PC-9 (cell line): Measurements from ENCODE around the gene CPNE9. TPM values are rescaled to one million over a fixed set of nuclear protein-coding genes. Genes with fewer than 3 reads are reported as not detected.

Experiments used
- BruUV-seq: library from RNA; stranded (reverse); fragments of 400-500 nt; replicated peaks from 2 replicates; lab custom pipeline; 2021; lab: Mats Ljungman, UMichigan
- CTCF ChIA-PET: fragments of 300-600 bp; sonication (Branson Sonifier 250); formaldehyde crosslinking; loops from one replicate; lab custom pipeline; 2022; ENCODE audit warnings: antibody characterized with exemption; lab: Charles Lee
- POLR2A ChIA-PET: fragments of 300-600 bp; sonication (Branson Sonifier 250); formaldehyde crosslinking; loops from one replicate; lab custom pipeline; 2022; ENCODE audit warnings: antibody characterized with exemption; ENCODE audit not compliant: unreplicated experiment; lab: Charles Lee
- DNase-seq, 2 experiments: peaks; one replicate each; pipeline versions ENCODE4 v3.0.0 to v3.0.0-alpha.2; 2015 to 2022; ENCODE audit warnings: mixed read lengths in 1 of 2
- H2AFZ ChIP-seq: fragments of 200-600 bp; sonication (generic); 2 replicates; pipeline ENCODE4 v1.8.1; 2017; ENCODE audit warnings: antibody characterized with exemption
- H3F3A ChIP-seq: fragments of 200-600 bp; sonication (generic); 2 replicates; pipeline ENCODE4 v1.8.1; 2017; ENCODE audit warnings: antibody characterized with exemption, mild to moderate bottlenecking, low read depth; ENCODE audit not compliant: insufficient read depth
- H3K27ac ChIP-seq: fragments of 200-600 bp; sonication (generic); 2 replicates; pipeline ENCODE4 v1.6.1; 2016; ENCODE audit warnings: mixed run types
- H3K27me3 ChIP-seq: fragments of 200-600 bp; sonication (generic); 2 replicates; pipeline ENCODE4 v1.6.1; 2016; ENCODE audit warnings: low read depth, mixed run types; ENCODE audit not compliant: insufficient read depth
- H3K36me3 ChIP-seq: fragments of 200-600 bp; sonication (generic); 2 replicates; pipeline ENCODE4 v1.6.1; 2016; ENCODE audit warnings: low read depth, mixed run types
- H3K4me1 ChIP-seq: fragments of 200-600 bp; sonication (generic); replicated peaks from 2 replicates; pipeline ENCODE4 v1.6.1; 2016; ENCODE audit warnings: mixed run types; ENCODE audit not compliant: insufficient read depth
- H3K4me2 ChIP-seq: fragments of 200-600 bp; sonication (generic); 2 replicates; pipeline ENCODE4 v1.6.1; 2017; ENCODE audit warnings: mixed run types
- H3K4me3 ChIP-seq: fragments of 200-600 bp; sonication (generic); 2 replicates; pipeline ENCODE4 v1.6.1; 2016; ENCODE audit warnings: mixed run types
- H3K79me2 ChIP-seq: fragments of 200-600 bp; sonication (generic); 2 replicates; pipeline ENCODE4 v1.6.1; 2017; ENCODE audit warnings: low read depth, mixed run types
- H3K9me2 ChIP-seq: fragments of 200-600 bp; sonication (generic); 2 replicates; pipeline ENCODE4 v1.8.1; 2017; ENCODE audit warnings: mild to moderate bottlenecking; ENCODE audit not compliant: insufficient read depth
- H3K9me3 ChIP-seq: fragments of 200-600 bp; sonication (generic); 2 replicates; pipeline ENCODE4 v1.8.1; 2016; ENCODE audit warnings: low read depth; ENCODE audit not compliant: insufficient read depth
- H4K20me1 ChIP-seq: fragments of 200-600 bp; sonication (generic); 2 replicates; pipeline ENCODE4 v1.8.1; 2017; ENCODE audit not compliant: insufficient read depth
- EZH2 ChIP-seq: fragments of 200-600 bp; sonication (generic); IDR thresholded peaks from 2 replicates; pipeline ENCODE4 v1.8.0; 2017; ENCODE audit warnings: antibody characterized with exemption, low read depth
- intact Hi-C: fragments of 100-400 bp; cut with micrococcal nuclease; formaldehyde crosslinking; loops from one replicate; pipeline ENCODE4 v1.10.0; 2022; ENCODE audit not compliant: unreplicated experiment
- total RNA-seq: library from RNA; stranded (reverse); gene quantifications from 2 replicates; pipeline ENCODE4 v1.2.3, GENCODE V29; 2021
- TF ChIP-seq, protein P1 (sequence below): fragments of 200-600 bp; sonication (generic); conservative IDR thresholded peaks from 2 replicates; pipeline ENCODE4 v1.6.1; 2017; ENCODE audit warnings: mixed run types, antibody characterized with exemption, mild to moderate bottlenecking, moderate library complexity

CPNE9 gene
- total RNA-seq, 1 experiment from 2014 or later, result not detected

DNA sequence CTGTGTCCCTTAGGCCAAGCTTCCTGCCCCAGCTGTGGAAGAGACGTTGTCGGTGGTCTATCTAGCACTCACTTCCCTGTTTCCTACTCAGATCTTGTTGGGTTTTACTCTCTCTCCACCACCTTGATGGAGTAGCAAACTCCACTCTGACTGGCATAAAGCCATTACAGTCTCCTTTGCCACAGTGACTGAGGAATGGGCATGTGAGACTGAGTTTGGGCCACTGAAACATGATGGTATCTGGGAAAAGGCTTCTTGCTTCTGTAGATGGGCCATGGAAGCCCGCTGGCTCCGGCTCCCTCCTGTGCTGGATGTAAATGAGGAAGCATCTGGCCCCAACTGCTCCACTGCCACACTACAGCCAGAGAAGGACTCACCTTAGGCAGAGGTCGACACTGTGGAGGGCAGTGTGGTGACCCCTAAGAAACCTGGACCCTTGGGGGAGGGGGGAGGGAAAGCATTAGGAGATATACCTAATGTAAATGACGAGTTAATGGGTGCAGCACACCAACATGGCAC, 75.5 kb downstream of the CPNE9 start:
- intact Hi-C loops, result no loop called here
- Histone ChIP-seq H2AFZ (no peak overlapping the region), H3K9me3 (no peaks in the 10 kb centered on the region), H3K4me3 (no peak overlapping the region), H3K36me3 (no peaks in the 10 kb centered on the region), H3F3A (0 out of 2 replicates have a peak, but pooled peaks cover 3% of the 10 kb centered on the region), H4K20me1 (no peaks in the 10 kb centered on the region; the same call in 1 of the 2 replicates), H3K79me2 (no peaks in the 10 kb centered on the region), H3K4me2 (no peak overlapping the region), H3K4me1 (no peaks in the 10 kb centered on the region), H3K27me3 (no peaks in the 10 kb centered on the region), H3K9me2 (no peaks in the 10 kb centered on the region), H3K27ac (no peak overlapping the region)
- DNase-seq, result no peak
- CTCF ChIA-PET, result no interaction called here
- no TSS peak for BruUV-seq
- TF ChIP-seq, protein P1, sequence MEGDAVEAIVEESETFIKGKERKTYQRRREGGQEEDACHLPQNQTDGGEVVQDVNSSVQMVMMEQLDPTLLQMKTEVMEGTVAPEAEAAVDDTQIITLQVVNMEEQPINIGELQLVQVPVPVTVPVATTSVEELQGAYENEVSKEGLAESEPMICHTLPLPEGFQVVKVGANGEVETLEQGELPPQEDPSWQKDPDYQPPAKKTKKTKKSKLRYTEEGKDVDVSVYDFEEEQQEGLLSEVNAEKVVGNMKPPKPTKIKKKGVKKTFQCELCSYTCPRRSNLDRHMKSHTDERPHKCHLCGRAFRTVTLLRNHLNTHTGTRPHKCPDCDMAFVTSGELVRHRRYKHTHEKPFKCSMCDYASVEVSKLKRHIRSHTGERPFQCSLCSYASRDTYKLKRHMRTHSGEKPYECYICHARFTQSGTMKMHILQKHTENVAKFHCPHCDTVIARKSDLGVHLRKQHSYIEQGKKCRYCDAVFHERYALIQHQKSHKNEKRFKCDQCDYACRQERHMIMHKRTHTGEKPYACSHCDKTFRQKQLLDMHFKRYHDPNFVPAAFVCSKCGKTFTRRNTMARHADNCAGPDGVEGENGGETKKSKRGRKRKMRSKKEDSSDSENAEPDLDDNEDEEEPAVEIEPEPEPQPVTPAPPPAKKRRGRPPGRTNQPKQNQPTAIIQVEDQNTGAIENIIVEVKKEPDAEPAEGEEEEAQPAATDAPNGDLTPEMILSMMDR, result no peak
- TF ChIP-seq EZH2, result no peak
- POLR2A ChIA-PET, result no interaction called here

Other genes with a start within 250 kb of the CPNE9 start
- gene LHFPL4, start 150.0 kb upstream of the CPNE9 start, total RNA-seq, result not detected in 2 replicates
- 39.4 and 42.1 TPM in 2 replicates for gene MTMR14, start 54.3 kb upstream of the CPNE9 start, total RNA-seq
- gene BRPF1, start 27.9 kb downstream of the CPNE9 start, total RNA-seq, result 15.9 and 18.3 TPM in 2 replicates
- 22.1 and 24.3 TPM in 2 replicates for gene OGG1, start 46.1 kb downstream of the CPNE9 start, total RNA-seq
- 2.0 and 3.1 TPM in 2 replicates for gene CAMK1, start 66.1 kb downstream of the CPNE9 start, total RNA-seq
- gene TADA3, start 88.6 kb downstream of the CPNE9 start, total RNA-seq, result 72.4 and 99.1 TPM in 2 replicates
- 114 and 127 TPM in 2 replicates for gene ARPC4, start 89.2 kb downstream of the CPNE9 start, total RNA-seq
- 21.7 and 35.8 TPM in 2 replicates for gene TTLL3, start 106.4 kb downstream of the CPNE9 start, total RNA-seq
- gene RPUSD3, start 140.2 kb downstream of the CPNE9 start, total RNA-seq, result 53.2 and 57.7 TPM in 2 replicates
- 0.37 TPM in 1 of 2 replicates, not detected in the other for gene CIDEC, start 176.4 kb downstream of the CPNE9 start, total RNA-seq
- 46.7 and 52.4 TPM in 2 replicates for gene JAGN1, start 186.8 kb downstream of the CPNE9 start, total RNA-seq
- gene IL17RE, start 199.0 kb downstream of the CPNE9 start, total RNA-seq, result 22.7 and 23.8 TPM in 2 replicates
- gene IL17RC, start 213.3 kb downstream of the CPNE9 start, total RNA-seq, result 45.0 and 54.6 TPM in 2 replicates
- gene CRELD1, start 230.0 kb downstream of the CPNE9 start, total RNA-seq, result 30.7 TPM in 2 replicates
- gene PRRT3, start 248.6 kb downstream of the CPNE9 start, total RNA-seq, result 0.90 and 0.93 TPM in 2 replicates